ENCODE measurements around the gene KIF11. TPM values are rescaled to one million over a fixed set of nuclear protein-coding genes. Genes with fewer than 3 reads are reported as not detected.

The KIF11 gene
- polyA plus RNA-seq, 2 of the 4 experiments (the other 2 are of a cell fraction), result 32.5 to 38.7 TPM

DNA sequence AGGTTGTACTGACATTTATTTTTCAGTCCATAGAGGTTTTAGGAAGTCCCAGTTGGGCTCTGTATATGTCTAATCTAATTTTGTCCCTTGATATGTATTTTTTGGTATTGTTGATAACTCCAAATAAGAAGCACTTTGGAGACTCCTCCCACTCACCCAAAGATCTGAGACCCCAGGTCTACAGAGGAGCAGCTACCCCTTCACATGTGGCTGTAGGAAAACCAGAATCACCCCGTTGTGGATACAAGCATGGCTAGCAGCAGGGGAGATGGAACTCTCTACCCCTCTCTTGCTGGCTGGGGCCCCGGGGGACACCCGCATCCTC lies 106.2 kb downstream of the KIF11 start:
- no peak; a peak in 3 of 6 replicates for ATAC-seq
- 22% methylated on average over 3 of the region's 3 CpGs for WGBS (ENCODE audit: missing lambda C conversion rate)
- H3K4me2 ChIP-seq, result peak overlapping the region; percentile 95
- TF ChIP-seq, protein P1, sequence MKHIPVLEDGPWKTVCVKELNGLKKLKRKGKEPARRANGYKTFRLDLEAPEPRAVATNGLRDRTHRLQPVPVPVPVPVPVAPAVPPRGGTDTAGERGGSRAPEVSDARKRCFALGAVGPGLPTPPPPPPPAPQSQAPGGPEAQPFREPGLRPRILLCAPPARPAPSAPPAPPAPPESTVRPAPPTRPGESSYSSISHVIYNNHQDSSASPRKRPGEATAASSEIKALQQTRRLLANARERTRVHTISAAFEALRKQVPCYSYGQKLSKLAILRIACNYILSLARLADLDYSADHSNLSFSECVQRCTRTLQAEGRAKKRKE (CRISPR knock-in tag; IDR thresholded peaks at IDR 0.05; ENCODE audit: low read depth), result no peak
- TF ChIP-seq, protein P2, sequence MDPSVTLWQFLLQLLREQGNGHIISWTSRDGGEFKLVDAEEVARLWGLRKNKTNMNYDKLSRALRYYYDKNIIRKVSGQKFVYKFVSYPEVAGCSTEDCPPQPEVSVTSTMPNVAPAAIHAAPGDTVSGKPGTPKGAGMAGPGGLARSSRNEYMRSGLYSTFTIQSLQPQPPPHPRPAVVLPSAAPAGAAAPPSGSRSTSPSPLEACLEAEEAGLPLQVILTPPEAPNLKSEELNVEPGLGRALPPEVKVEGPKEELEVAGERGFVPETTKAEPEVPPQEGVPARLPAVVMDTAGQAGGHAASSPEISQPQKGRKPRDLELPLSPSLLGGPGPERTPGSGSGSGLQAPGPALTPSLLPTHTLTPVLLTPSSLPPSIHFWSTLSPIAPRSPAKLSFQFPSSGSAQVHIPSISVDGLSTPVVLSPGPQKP (IDR thresholded peaks at IDR 0.05; ENCODE audit: low read depth, low read length), result no peak
- TF ChIP-seq CEBPB (IDR thresholded peaks at IDR 0.05), result no peak
- TF ChIP-seq GATA3 (IDR thresholded peaks at IDR 0.05; ENCODE audit: borderline replicate concordance), result no peak
- CTCF ChIA-PET, result interaction anchor here (0.6 to 2.0 kb wide), 10 partner anchors 10 to 144 kb away, joined by 3 to 6 read pairs (median 3); partner anchors contain the start of gene HHEX
- peaks cover 58% of the 10 kb centered on the region for H3K4me1 ChIP-seq
- DNase-seq (ENCODE audit: low read depth in 1 of 2, low spot score in 1 of 2), result peak in 1 of 2 experiments; percentile 35
- peak overlapping the region; percentile 82 to 92 for H3K27ac ChIP-seq
- H3K9me3 ChIP-seq, result no peaks in the 10 kb centered on the region
- POLR2A ChIA-PET, result interaction anchor here (0.7 to 1.8 kb wide), 3 partner anchors 9 to 422 kb away, joined by 3 to 16 read pairs (median 5); partner anchors contain the start of gene HHEX
- no peak for FAIRE-seq
- peak overlapping the region; percentile 42 for H3K4me3 ChIP-seq

GRCh38 chr10:92699518-92700381 lies 106.8 kb downstream of the KIF11 start:
- H3K9me3 ChIP-seq, result no peaks in the 10 kb centered on the region
- peak overlapping the region; percentile 42 for H3K4me3 ChIP-seq
- ATAC-seq, result peak; percentile 58 to 61
- 7% methylated on average over 32 of the region's 32 CpGs for WGBS (ENCODE audit: missing lambda C conversion rate)
- TF ChIP-seq CHD2 (IDR thresholded peaks at IDR 0.05; ENCODE audit: low read length, partially characterized antibody), result no peak
- TF ChIP-seq GATA3 (IDR thresholded peaks at IDR 0.05; ENCODE audit: borderline replicate concordance), result no peak
- TF ChIP-seq FOSB (CRISPR knock-in tag; IDR thresholded peaks at IDR 0.05), result no peak
- TF ChIP-seq RNF2 (IDR thresholded peaks at IDR 0.05; ENCODE audit: borderline replicate concordance, low read depth), result no peak
- 0 out of 3 replicates have a peak, but pooled peaks have one; percentile 39 for TF ChIP-seq BCL3 (IDR thresholded peaks at IDR 0.05)
- TF ChIP-seq SMC3 (IDR thresholded peaks at IDR 0.05), result 0 out of 3 replicates have a peak, but pooled peaks have one; percentile 17
- no peak for TF ChIP-seq MAFK (IDR thresholded peaks at IDR 0.05; ENCODE audit: partially characterized antibody)
- TF ChIP-seq MAX (IDR thresholded peaks at IDR 0.05), result peak; percentile 50
- no peak for TF ChIP-seq MYC (IDR thresholded peaks at IDR 0.05; ENCODE audit: borderline replicate concordance, low read length)
- no peak for TF ChIP-seq SREBF2 (IDR thresholded peaks at IDR 0.05)
- no peak for TF ChIP-seq BHLHE40 (IDR thresholded peaks at IDR 0.05; ENCODE audit: low read depth, low read length)
- TF ChIP-seq RFX5 (IDR thresholded peaks at IDR 0.05), result 0 out of 2 replicates have a peak, but pooled peaks have one; percentile 15
- TF ChIP-seq, protein P2 (IDR thresholded peaks at IDR 0.05; ENCODE audit: low read depth, low read length), result no peak
- peak in 1 of 2 experiments; percentile 39; a peak in 1 of 5 replicates for TF ChIP-seq JUN (IDR thresholded peaks at IDR 0.05)
- 0 out of 2 replicates have a peak, but pooled peaks have one; percentile 20 for TF ChIP-seq POLR2A (IDR thresholded peaks at IDR 0.05; ENCODE audit: low read length)
- TF ChIP-seq TP53 (CRISPR knock-in tag; IDR thresholded peaks at IDR 0.05), result no peak
- TF ChIP-seq EHF (CRISPR knock-in tag; IDR thresholded peaks at IDR 0.05), result no peak
- no peak for TF ChIP-seq HOXA7 (CRISPR knock-in tag; IDR thresholded peaks at IDR 0.05)
- no peak; a peak in 1 of 5 replicates for TF ChIP-seq RAD21 (conservative IDR thresholded peaks at IDR 0.05 in 1 of 2, IDR thresholded peaks at IDR 0.05 in 1 of 2)
- ChIA-PET CTCF (interaction anchor here (0.6 to 2.0 kb wide), 10 partner anchors 10 to 558 kb away, joined by 3 to 6 read pairs (median 3); partner anchors contain the start of gene HHEX), POLR2A (interaction anchor here (1.4 to 1.8 kb wide), 2 partner anchors 10 to 109 kb away, joined by 5 to 16 read pairs; partner anchors contain the start of gene HHEX)
- peak overlapping the region; percentile 82 to 92 for H3K27ac ChIP-seq
- FAIRE-seq, result no peak
- peak overlapping the region; percentile 95 for H3K4me2 ChIP-seq
- DNase-seq (ENCODE audit: low read depth in 1 of 2, low spot score in 1 of 2), result peak; percentile 41 to 71
- H3K4me1 ChIP-seq, result peaks cover 52% of the 10 kb centered on the region

Data from A549 (cell line).